Ascending aorta (tissue), 2 donors: ENCODE data around the gene ALG12. TPM values are rescaled to one million over a fixed set of nuclear protein-coding genes. Genes with fewer than 3 reads are reported as not detected.

ENCODE experiments used
- DNase-seq, 2 donors: peaks; one replicate each; pipeline ENCODE4 v3.0.0-alpha.2; 2019; ENCODE audit warnings: low spot score in 2 of 2
- H3K27ac ChIP-seq, 2 donors: fragments of 200-600 bp; sonication (generic); one replicate each; pipeline ENCODE4 v1.5.1; 2016 to 2017; ENCODE audit warnings: mild to moderate bottlenecking in 1 of 2
- H3K27me3 ChIP-seq: fragments of 200-600 bp; sonication (generic); one replicate; pipeline ENCODE4 v1.5.1; 2017
- H3K36me3 ChIP-seq, 2 donors: fragments of 200-600 bp; sonication (generic); one replicate each; pipeline ENCODE4 v1.5.1; 2016
- H3K4me1 ChIP-seq, 2 donors: fragments of 200-600 bp; sonication (generic); one replicate each; pipeline ENCODE4 v1.5.1; 2016 to 2017; ENCODE audit warnings: mild to moderate bottlenecking in 1 of 2
- H3K4me3 ChIP-seq, 2 donors: fragments of 200-600 bp; sonication (generic); one replicate each; pipeline ENCODE4 v1.5.1; 2016 to 2017; ENCODE audit warnings: mild to moderate bottlenecking in 1 of 2
- H3K9me3 ChIP-seq, 2 donors: fragments of 200-600 bp; sonication (generic); one replicate each; pipeline ENCODE4 v1.5.1; 2016
- intact Hi-C: fragments of 100-400 bp; cut with DNase I; formaldehyde crosslinking; loops from one replicate; pipeline ENCODE4 v1.15.1; 2023
- total RNA-seq: library from RNA; depleted of rRNA; stranded (reverse); fragments of >200 nt; gene quantifications from one replicate; pipeline ENCODE4 v1.1.0, GENCODE V29; 2016
- TF ChIP-seq, protein P1 (sequence below), 3 experiments: fragments of 200-600 bp in 2 of 3; fragments of 450-650 bp in 1 of 3; sonication (generic) in 2 of 3; IDR thresholded peaks; one replicate each; pipeline ENCODE4 v1.5.1; 2016 to 2019; ENCODE audit warnings: antibody characterized with exemption in 3 of 3, mild to moderate bottlenecking in 1 of 3, moderate library complexity in 1 of 3

Gene ALG12
- total RNA-seq, 1 donor from 2014 or later: 6.9 TPM

DNA sequence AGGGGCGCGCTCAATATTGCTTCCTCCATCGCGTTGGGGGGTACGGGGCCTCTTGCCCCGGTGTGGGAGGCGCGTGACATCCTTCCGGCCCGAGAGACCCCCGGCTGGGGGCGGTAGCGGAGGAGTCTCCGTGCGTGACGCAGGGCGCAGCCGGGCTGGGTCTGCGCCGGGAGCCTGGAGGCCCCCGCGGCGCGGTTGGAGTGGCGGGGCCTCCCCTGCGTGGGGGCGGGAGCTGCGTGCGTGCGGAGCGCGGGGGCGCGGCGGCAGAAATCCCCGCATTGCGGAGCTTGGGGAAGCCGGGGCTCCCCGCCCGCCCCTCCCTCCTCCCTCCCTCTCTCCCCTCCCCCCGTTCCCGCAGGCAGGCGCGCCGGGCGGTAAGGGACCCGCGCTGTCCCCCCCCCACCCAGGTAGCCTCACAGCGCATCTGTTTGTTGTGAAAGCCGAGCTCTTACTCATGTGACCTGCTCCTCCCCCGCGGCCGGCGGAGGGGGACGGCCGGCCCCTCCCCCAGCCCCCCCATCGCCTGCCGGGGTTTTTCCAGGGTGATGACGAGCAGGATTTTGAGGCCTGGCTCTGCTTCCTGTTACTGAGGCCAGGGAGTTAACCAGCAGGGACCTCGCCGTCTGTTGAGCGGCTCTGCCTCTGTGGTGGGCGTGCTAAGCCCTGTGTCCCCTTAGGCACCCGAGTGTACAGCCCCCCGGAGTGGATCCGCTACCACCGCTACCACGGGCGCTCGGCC is 43.9 kb upstream of the ALG12 start:
- intact Hi-C loops: loop anchor here (5.0 to 10.0 kb wide), 2 partner anchors 225 to 543 kb away; partner anchors contain the start of genes LMF2, NCAPH2 and TRABD
- TF ChIP-seq, protein P1, sequence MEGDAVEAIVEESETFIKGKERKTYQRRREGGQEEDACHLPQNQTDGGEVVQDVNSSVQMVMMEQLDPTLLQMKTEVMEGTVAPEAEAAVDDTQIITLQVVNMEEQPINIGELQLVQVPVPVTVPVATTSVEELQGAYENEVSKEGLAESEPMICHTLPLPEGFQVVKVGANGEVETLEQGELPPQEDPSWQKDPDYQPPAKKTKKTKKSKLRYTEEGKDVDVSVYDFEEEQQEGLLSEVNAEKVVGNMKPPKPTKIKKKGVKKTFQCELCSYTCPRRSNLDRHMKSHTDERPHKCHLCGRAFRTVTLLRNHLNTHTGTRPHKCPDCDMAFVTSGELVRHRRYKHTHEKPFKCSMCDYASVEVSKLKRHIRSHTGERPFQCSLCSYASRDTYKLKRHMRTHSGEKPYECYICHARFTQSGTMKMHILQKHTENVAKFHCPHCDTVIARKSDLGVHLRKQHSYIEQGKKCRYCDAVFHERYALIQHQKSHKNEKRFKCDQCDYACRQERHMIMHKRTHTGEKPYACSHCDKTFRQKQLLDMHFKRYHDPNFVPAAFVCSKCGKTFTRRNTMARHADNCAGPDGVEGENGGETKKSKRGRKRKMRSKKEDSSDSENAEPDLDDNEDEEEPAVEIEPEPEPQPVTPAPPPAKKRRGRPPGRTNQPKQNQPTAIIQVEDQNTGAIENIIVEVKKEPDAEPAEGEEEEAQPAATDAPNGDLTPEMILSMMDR (IDR thresholded peaks at IDR 0.05): no peak
- no peaks in the 10 kb centered on the region for H3K9me3 ChIP-seq
- peak; percentile 85 to 95 for DNase-seq
- no peaks in the 10 kb centered on the region for H3K27me3 ChIP-seq
- peaks cover 0 to 33% of the 10 kb centered on the region in 2 donors for H3K4me1 ChIP-seq
- peak overlapping the region; percentile 88 to 96 for H3K27ac ChIP-seq
- peaks cover 18 to 22% of the 10 kb centered on the region in 2 donors for H3K36me3 ChIP-seq
- peak overlapping the region; percentile 85 to 89 for H3K4me3 ChIP-seq

GRCh38 chr22:49961601-49962011 is 43.4 kb upstream of the ALG12 start:
- peak in 1 of 2 donors; percentile 64 for DNase-seq
- Histone ChIP-seq H3K27ac (peak overlapping the region; percentile 88 to 96), H3K36me3 (peaks cover 18 to 22% of the 10 kb centered on the region in 2 donors), H3K27me3 (no peaks in the 10 kb centered on the region), H3K4me1 (peaks cover 0 to 28% of the 10 kb centered on the region in 2 donors), H3K4me3 (peak overlapping the region; percentile 85 to 89), H3K9me3 (no peaks in the 10 kb centered on the region)
- TF ChIP-seq, protein P1 (IDR thresholded peaks at IDR 0.05): no peak
- intact Hi-C loops: loop anchor here (2.0 to 10.0 kb wide), 3 partner anchors 109 to 543 kb away; partner anchors contain the start of genes LMF2, NCAPH2, TRABD and ZBED4

DNA sequence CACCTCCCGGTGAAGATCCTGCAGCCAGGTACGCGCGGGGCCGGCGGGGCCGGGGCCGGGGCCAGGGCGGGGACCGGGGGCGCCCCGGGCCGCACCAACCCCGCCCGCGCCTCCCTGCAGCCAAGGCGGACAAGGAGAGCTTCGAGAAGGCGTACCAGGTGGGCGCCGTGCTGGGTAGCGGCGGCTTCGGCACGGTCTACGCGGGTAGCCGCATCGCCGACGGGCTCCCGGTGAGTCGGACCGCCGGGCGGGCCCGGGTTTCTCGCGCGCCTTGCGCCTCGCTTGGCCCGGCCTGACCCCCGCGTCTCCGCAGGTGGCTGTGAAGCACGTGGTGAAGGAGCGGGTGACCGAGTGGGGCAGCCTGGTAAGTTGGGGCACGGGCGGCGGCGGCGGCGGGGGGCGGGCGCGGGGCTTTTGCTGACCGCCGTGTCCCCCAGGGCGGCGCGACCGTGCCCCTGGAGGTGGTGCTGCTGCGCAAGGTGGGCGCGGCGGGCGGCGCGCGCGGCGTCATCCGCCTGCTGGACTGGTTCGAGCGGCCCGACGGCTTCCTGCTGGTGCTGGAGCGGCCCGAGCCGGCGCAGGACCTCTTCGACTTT is 42.9 kb upstream of the ALG12 start:
- H3K27me3 ChIP-seq: no peaks in the 10 kb centered on the region
- DNase-seq: peak; percentile 7 to 76
- TF ChIP-seq, protein P1 (IDR thresholded peaks at IDR 0.05): no peak
- peak overlapping the region; percentile 88 to 96 for H3K27ac ChIP-seq
- H3K36me3 ChIP-seq: peaks cover 18 to 22% of the 10 kb centered on the region in 2 donors
- H3K4me3 ChIP-seq: peak overlapping the region; percentile 85 to 89
- H3K9me3 ChIP-seq: no peaks in the 10 kb centered on the region
- H3K4me1 ChIP-seq: peaks cover 0 to 22% of the 10 kb centered on the region in 2 donors
- intact Hi-C loops: loop anchor here (2.0 to 10.0 kb wide), 3 partner anchors 108 to 544 kb away; partner anchors contain the start of genes LMF2, NCAPH2, TRABD and ZBED4

DNA sequence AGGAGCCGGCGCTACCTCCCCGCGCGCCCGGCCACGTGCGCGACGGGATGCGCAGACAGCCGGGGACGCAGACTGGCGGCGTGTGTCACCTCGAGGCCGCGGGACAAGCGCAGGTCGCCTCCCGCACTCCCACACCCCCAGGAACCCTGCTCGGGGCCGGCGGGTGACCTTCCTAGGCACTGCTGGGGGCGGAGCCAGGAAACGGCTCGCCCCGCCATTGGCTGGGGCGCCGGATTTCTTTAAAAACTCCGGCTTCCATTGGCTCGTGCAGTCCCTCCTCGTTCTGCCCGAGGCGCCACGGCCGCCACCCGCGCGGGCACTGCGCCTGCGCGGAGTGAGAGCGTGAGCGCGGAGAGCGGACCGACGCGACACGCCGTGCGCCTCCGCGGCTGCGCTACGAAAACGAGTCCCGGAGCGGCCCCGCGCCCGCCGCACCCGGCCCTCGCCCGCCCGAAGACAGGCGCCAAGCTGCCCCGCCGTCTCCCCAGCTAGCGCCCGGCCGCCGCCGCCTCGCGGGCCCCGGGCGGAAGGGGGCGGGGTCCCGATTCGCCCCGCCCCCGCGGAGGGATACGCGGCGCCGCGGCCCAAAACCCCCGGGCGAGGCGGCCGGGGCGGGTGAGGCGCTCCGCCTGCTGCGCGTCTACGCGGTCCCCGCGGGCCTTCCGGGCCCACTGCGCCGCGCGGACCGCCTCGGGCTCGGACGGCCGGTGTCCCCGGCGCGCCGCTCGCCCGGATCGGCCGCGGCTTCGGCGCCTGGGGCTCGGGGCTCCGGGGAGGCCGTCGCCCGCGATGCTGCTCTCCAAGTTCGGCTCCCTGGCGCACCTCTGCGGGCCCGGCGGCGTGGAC is 42.1 kb upstream of the ALG12 start, which contains the start of gene PIM3:
Gene PIM3 (plus strand): TSS at position 614 of the 846 bp plus-strand sequence. CDS start 176 bp downstream, at position 790.
- H3K4me1 ChIP-seq: peaks cover 0 to 18% of the 10 kb centered on the region in 2 donors

More for the DNA sequence above, 42.1 kb upstream of the ALG12 start, which contains the start of gene PIM3:
- peak within 1 kb of the TSS; percentile 85 to 89 for H3K4me3 ChIP-seq
- H3K9me3 ChIP-seq: no peaks in the 10 kb centered on the region
- intact Hi-C loops: loop anchor here (1.0 to 10.0 kb wide), 5 partner anchors 24 to 544 kb away; partner anchors contain the start of genes ALG12, CRELD2, LMF2 and NCAPH2
- peaks cover 18 to 22% of the 10 kb centered on the region in 2 donors for H3K36me3 ChIP-seq
- peak; percentile 79 to 96 for DNase-seq
- peak within 1 kb of the TSS; percentile 88 to 96 for H3K27ac ChIP-seq
- H3K27me3 ChIP-seq: no peaks in the 10 kb centered on the region
- TF ChIP-seq, protein P1 (IDR thresholded peaks at IDR 0.05): peak in 1 of 3 experiments; percentile 33
